ENCODE results near the gene SMIM13.

DNA sequence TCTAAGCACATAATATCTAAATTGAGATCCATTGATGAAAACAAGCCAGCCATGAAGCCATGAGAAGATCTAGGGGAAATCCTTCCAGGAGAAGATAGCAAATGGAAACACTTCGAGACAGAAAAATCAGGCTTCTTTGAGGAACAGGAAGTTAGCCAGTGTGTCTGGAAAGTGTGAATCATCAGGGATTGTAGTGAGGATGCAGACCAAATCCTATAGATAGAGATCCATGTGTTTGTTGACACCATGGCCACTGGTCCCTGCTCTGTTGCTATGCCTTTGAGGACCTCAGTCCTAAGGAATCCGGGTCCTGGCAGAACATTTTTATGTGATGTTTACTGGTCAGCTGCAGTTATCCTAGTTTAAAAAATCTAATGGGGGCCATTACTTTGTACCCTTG is 42.9 kb upstream of the SMIM13 start:
- TF ChIP-seq EP300 (IDR thresholded peaks at IDR 0.05; ENCODE audit: low read depth) (no peak), POLR2AphosphoS5 (IDR thresholded peaks at IDR 0.05) (no peak)
- TF ChIP-seq, protein P1, sequence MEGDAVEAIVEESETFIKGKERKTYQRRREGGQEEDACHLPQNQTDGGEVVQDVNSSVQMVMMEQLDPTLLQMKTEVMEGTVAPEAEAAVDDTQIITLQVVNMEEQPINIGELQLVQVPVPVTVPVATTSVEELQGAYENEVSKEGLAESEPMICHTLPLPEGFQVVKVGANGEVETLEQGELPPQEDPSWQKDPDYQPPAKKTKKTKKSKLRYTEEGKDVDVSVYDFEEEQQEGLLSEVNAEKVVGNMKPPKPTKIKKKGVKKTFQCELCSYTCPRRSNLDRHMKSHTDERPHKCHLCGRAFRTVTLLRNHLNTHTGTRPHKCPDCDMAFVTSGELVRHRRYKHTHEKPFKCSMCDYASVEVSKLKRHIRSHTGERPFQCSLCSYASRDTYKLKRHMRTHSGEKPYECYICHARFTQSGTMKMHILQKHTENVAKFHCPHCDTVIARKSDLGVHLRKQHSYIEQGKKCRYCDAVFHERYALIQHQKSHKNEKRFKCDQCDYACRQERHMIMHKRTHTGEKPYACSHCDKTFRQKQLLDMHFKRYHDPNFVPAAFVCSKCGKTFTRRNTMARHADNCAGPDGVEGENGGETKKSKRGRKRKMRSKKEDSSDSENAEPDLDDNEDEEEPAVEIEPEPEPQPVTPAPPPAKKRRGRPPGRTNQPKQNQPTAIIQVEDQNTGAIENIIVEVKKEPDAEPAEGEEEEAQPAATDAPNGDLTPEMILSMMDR (IDR thresholded peaks at IDR 0.05): no peak

Data from transverse colon (tissue), 4 donors.